GM21447 (cell line): ENCODE results near the gene VAT1L.

Experiments used
- ATAC-seq: cut with Tn5 transposase; IDR thresholded peaks from one replicate; pipeline ENCODE4 v1.9.1; 2021; ENCODE audit not compliant: unreplicated experiment

The VAT1L gene

DNA sequence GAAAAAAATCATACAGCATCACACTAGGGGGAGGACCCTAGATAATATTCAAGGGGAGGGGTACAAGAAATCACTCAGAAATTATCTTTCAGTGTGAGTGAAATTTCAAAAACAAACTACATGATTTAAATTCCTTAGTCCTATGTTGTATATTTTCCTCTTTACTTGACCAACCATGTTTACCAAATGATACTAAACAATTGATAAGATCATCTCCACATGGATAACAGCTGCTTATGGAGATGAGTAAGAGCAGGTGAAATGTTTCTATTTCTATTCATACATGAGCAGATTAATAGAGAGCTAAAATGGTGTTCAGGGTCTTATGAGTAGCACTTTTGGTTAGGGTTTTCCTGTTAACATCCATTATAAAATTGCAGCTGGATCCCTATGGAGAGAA lies 7.3 kb upstream of the VAT1L start:
- no peak for ATAC-seq

- no peak for ATAC-seq
These were observed 5.7 kb upstream of the VAT1L start for GRCh38 chr16:77782694-77783093.

GRCh38 chr16:77784441-77785372 lies 3.7 kb upstream of the VAT1L start:
- ATAC-seq, result no peak

GRCh38 chr16:77785373-77785764 lies 3.0 kb upstream of the VAT1L start:
- no peak for ATAC-seq

DNA sequence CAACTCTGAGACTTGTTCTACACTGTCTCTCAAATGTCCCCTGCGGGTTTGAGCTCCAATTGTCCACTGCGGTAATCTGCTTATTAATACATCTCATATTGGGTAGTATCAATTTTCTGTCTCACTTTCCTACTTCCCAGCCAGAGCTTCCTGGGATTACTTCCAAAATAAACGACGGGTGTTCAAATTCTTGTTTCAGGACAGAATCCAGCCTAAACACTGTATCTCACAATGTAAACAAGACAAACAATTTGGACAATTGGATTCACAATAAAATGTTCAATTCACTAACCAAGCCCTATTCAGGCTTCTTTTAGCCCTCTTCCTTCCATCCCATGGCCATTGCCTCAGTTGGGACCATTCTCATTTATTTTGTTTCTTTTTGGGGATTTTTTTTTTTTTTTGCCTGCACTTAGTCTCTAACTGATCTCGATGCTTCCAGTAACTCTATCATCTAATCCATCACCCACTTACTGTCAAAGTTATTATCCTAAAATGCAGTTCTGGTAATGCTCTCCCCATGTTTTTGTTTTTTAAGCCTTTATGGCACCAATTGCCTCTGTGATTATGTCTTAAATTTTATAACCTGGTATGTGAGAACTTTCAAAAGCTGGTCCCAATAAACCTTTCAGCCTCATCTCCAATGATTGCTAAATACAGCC lies 2.0 kb upstream of the VAT1L start:
- no peak for ATAC-seq

DNA sequence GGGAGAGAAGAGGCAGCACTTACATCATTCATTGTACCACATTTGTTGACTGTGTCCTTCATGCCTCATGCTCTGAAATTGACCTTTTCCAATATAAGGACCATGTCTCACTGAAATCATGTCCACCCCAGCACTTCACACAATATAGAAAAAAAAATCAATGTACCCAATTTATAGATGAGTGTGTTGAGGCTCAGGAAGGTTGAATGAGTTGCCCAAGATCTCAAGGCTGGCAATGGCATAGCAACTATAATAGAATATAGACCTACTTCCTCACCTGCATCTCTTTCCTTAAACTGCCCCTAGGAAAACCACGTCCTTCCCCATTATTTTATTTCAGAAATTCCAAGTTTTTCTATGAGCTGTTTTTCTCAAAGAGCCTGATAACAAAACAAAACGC lies 912 bp upstream of the VAT1L start:
- ATAC-seq, result no peak

GRCh38 chr16:77789085-77790008 lies 983 bp downstream of the VAT1L start:
- ATAC-seq, result no peak

DNA sequence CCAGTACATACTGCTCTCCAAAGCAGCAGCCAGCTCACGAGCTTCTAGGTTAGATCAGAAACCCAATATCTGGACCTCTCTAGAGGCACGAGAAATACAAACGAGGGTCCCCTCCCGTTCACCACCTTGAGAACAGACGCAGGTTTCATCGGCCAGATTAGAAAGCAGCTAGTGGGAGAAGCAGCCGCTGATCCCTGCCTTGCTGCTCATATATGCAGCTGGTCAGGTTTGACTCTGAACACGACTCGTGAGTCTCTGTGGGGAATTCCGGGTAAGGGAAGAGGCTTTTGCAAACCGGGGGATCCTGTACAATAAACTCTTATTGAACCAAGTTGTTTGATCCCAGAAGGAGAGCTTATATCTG lies 1.6 kb downstream of the VAT1L start:
- no peak for ATAC-seq

DNA sequence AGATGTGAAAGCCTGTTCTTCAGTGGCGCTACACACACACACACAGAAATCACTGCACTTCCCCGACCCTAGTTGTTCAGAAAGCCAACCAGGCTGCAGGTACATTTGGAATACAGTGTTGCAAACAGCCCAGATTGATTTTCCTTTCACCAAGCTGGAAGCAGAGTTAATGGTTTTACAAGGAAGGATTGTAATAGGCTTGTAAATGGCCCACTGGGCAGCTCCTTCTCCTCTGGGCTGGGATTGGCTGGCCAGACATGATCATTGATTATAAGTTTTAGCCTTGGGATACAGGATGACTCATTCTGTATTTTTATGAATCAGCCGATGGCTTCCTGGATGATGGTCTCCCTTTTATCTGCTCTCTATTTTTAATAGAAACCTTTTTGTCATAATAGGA lies 2.5 kb downstream of the VAT1L start:
- no peak for ATAC-seq

GRCh38 chr16:77793417-77793816 lies 5.1 kb downstream of the VAT1L start:
- ATAC-seq, result no peak

GRCh38 chr16:77794586-77794985 lies 6.2 kb downstream of the VAT1L start:
- no peak for ATAC-seq

DNA sequence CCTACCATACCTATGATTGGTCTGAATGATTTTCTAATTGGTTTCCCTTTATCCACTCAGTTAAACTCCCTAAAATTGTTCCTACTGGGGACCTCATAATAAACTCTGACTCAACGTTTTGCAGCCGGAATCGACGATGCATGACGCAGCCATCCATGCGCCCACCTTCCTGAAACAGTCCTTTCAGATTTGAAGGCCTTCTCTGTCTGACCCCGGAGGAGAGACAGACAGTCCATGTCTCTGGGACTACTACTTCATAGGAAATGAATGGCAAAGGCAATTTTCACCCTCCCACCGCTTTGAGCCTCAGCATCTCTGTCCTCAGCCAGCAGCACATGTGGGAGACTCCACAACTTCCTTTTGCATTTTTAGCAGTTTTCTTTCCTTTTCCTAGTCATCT lies 13.5 kb downstream of the VAT1L start:
- no peak for ATAC-seq

DNA sequence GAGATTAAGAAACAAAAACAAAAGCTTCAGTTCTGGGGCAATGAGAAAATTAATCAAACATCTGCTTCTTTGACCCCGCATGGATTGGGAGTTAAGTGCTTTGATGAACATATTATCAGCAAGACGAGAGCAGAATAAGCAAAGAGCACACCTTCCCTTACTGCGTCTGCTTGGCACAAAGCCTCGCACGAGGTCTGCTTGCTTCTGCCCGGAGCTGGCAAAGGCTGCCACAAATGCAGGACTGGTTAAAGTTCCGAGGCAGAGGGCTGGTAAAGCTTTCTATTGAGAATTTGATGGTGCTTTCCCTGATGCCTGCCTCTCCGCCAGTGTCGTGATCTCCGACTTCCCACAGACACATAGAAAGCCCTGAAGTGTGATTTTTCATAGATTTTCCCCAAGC lies 17.0 kb downstream of the VAT1L start:
- ATAC-seq, result no peak

GRCh38 chr16:77807021-77807420 lies 18.7 kb downstream of the VAT1L start:
- no peak for ATAC-seq

DNA sequence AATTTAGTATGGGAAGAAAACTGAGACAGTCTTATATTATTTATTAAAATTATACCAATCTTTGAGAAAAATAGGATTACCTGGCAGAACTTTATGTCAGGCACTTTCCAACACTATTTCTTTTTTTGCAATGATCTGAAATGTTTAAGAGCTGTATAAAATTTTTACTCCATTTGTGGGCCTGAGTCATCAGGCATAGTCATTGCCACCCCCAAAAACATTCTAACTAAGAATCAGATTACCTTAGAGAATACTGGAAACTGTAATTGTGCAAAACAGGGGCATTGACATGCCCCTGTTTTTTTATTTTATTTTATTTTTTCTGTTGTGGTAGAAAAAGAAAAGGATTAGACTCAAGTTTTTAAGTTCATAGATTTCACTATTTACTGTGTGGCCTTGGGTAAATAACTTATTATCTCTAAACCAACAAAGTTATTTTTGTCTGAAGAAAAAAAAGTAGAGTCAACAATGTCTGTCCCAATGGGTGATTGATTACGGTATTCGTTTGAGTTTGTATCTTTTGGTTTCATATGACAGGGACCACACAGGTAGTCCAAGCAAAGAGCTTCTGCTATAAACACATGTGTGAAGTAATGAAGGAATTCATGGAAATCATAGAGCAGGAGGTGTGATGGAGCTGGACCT lies 24.6 kb downstream of the VAT1L start:
- no peak for ATAC-seq

DNA sequence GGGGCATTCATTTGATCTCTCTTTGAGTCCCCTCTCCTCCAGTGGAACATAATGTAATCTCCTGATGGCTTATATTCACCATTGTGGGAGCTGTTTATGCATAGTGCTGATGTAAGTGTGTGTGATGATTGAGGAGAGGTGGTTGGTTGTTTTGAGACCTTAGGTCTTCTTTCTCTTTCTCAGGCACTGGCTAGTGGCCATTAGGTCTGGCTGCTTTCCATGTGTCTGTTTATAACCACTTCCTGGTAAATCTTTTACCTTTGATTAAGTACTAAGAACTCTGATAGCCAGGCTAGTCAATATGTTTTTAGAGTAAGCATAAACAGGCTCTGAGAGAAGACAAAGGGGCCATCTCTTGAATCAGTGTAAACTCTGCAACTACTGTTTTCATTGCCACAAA lies 27.9 kb downstream of the VAT1L start:
- no peak for ATAC-seq

- no peak for ATAC-seq
These were observed 32.0 kb downstream of the VAT1L start for GRCh38 chr16:77820340-77820739.

- ATAC-seq, result no peak
These were observed 34.3 kb downstream of the VAT1L start for GRCh38 chr16:77822661-77823060.

DNA sequence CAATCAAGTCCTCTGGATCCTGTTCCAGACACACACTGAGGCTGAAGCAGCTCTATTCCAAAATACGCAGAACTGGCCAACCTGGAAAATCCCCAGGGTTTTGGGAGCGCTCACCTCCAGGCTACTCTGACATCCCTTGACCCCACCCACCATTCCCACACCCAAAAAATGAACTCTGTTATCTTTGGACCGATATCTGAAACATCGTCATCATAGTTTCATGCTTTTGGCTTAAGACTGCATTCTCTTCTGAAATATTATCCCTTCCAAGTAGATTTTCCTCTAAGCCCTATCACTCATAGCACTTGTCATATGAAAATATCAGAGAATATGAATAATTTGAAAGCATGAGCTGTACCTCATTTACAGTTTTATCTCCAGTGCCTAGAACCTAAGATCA lies 34.7 kb downstream of the VAT1L start:
- ATAC-seq, result no peak

DNA sequence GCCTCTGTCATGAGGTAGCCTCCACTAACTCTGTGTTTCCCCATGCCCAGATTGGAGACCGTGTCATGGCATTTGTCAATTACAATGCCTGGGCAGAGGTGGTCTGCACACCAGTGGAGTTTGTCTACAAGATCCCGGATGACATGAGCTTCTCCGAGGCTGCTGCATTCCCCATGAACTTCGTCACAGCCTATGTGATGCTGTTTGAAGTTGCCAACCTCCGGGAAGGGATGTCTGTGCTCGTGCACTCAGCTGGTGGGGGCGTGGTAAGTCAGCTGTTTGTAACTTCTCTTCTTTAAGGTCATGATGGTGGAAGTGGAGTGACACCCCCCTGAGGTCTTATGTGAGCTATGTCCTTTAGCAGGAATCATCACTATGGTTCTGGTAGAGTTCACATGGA lies 36.8 kb downstream of the VAT1L start:
- ATAC-seq, result no peak

DNA sequence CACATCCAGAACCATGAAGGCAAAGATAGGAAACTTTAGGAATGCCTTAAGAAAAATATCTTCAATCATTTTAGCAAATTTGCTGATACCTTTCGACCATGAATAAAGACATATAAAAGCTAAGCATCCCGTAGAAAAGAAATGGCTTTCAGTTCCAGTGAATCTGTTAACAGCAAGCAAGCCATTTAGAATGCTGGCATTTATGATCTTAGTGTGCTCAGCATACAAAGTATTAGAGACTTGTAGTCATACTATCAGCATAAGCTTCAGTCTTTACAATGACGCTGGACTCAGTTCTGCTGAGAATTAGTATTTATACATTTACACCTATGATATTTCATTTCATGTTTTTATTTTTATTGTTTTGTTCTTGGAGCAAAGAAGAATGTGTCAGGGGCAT lies 38.7 kb downstream of the VAT1L start:
- ATAC-seq, result no peak
